SK-N-SH (cell line): ENCODE data around the gene MYLIP. TPM values are rescaled to one million over a fixed set of nuclear protein-coding genes. Genes with fewer than 3 reads are reported as not detected.

ENCODE experiments used
- CTCF ChIA-PET: fragments of 300-600, 350-600 bp; formaldehyde crosslinking; extraction: SDS; loops from one replicate; lab custom pipeline; 2021; lab: Yijun Ruan, JAX
- POLR2A ChIA-PET: fragments of 350-600 bp; sonication (Branson Sonifier 250); formaldehyde crosslinking; extraction: SDS; loops from one replicate; lab custom pipeline; 2020; ENCODE audit warnings: antibody characterized with exemption, inconsistent platforms; lab: Yijun Ruan, JAX
- DNase-seq: peaks from one replicate; pipeline ENCODE4 v3.0.0; 2012
- H2AFZ ChIP-seq: fragments of 200-600 bp; sonication (generic); 2 replicates; pipeline ENCODE4 v1.8.1; 2016; ENCODE audit warnings: antibody characterized with exemption, mild to moderate bottlenecking, low read depth
- H3F3A ChIP-seq: fragments of 200-600 bp; sonication (generic); replicated peaks from 2 replicates; pipeline ENCODE3; 2016; ENCODE audit warnings: antibody characterized with exemption, mild to moderate bottlenecking; ENCODE audit not compliant: insufficient read depth
- H3K27ac ChIP-seq, 2 experiments: fragments of 200-500 bp in 1 of 2; fragments of 200-600 bp in 1 of 2; sonication (Bioruptor generic) in 1 of 2; sonication (generic), shearing (Covaris generic) in 1 of 2; 2 replicates each; pipeline versions ENCODE4 v1.5.1 to v1.6.1; 2014 to 2016; ENCODE audit warnings: low read depth in 2 of 2, inconsistent platforms in 1 of 2, low read length in 1 of 2, mild to moderate bottlenecking in 1 of 2, mixed read lengths in 1 of 2
- H3K27me3 ChIP-seq: fragments of 200-600 bp; sonication (generic), shearing (Covaris generic); 2 replicates; pipeline ENCODE4 v1.6.1; 2016; ENCODE audit warnings: mixed run types; ENCODE audit not compliant: insufficient read depth
- H3K36me3 ChIP-seq, 2 experiments: fragments of 200-500 bp in 1 of 2; fragments of 200-600 bp in 1 of 2; sonication (Bioruptor generic) in 1 of 2; sonication (generic) in 1 of 2; replicated peaks in 1 of 2; 2 replicates each; pipeline versions ENCODE3 to v1.5.1; 2014 to 2016; ENCODE audit warnings: low read length in 1 of 2, mild to moderate bottlenecking in 1 of 2; ENCODE audit not compliant: insufficient read depth in 2 of 2, control insufficient read depth in 1 of 2
- H3K4me1 ChIP-seq, 2 experiments: fragments of 200-500 bp in 1 of 2; fragments of 200-600 bp in 1 of 2; sonication (Bioruptor generic) in 1 of 2; sonication (generic), shearing (Covaris generic) in 1 of 2; 2 replicates each; pipeline versions ENCODE4 v1.5.1 to v1.6.1; 2014 to 2016; ENCODE audit warnings: low read depth in 1 of 2, low read length in 1 of 2, mixed run types in 1 of 2; ENCODE audit not compliant: insufficient read depth in 2 of 2, control insufficient read depth in 1 of 2
- H3K4me2 ChIP-seq: fragments of 200-600 bp; sonication (generic), shearing (Covaris generic); 2 replicates; pipeline ENCODE4 v1.6.1; 2017; ENCODE audit warnings: mixed run types
- H3K4me3 ChIP-seq, 2 experiments: fragments of 200-500 bp in 1 of 2; fragments of 200-600 bp in 1 of 2; sonication (Bioruptor generic) in 1 of 2; sonication (generic), shearing (Covaris generic) in 1 of 2; 2 replicates each; pipeline versions ENCODE4 v1.5.1 to v1.8.1; 2014 to 2016; ENCODE audit warnings: low read depth in 2 of 2, inconsistent platforms in 1 of 2, low read length in 1 of 2, mild to moderate bottlenecking in 1 of 2, mixed read lengths in 1 of 2, moderate library complexity in 1 of 2
- H3K79me2 ChIP-seq: fragments of 200-600 bp; sonication (generic); 2 replicates; pipeline ENCODE4 v1.8.1; 2017; ENCODE audit warnings: mild to moderate bottlenecking; ENCODE audit not compliant: insufficient read depth
- H3K9ac ChIP-seq: fragments of 200-600 bp; sonication (generic); 2 replicates; pipeline ENCODE4 v1.6.1; 2017; ENCODE audit warnings: mixed run types
- H3K9me2 ChIP-seq: fragments of 200-600 bp; sonication (generic); 2 replicates; pipeline ENCODE4 v1.6.1; 2017; ENCODE audit warnings: mixed run types
- H3K9me3 ChIP-seq: fragments of 200-600 bp; sonication (generic); 2 replicates; pipeline ENCODE4 v1.6.1; 2017; ENCODE audit warnings: mixed run types, mild to moderate bottlenecking, moderate library complexity
- H4K20me1 ChIP-seq: fragments of 200-600 bp; sonication (generic); 2 replicates; pipeline ENCODE4 v1.6.1; 2017; ENCODE audit warnings: mild to moderate bottlenecking, mixed run types; ENCODE audit not compliant: insufficient read depth
- CHD2 ChIP-seq: fragments of 150-350 bp; IDR thresholded peaks from 2 replicates; pipeline ENCODE4 v1.6.1; 2018; ENCODE audit warnings: low read length; ENCODE audit not compliant: partially characterized antibody
- CTCF ChIP-seq: fragments of 200-600 bp; sonication (generic); IDR thresholded peaks from 2 replicates; pipeline ENCODE4 v1.6.1; 2017; ENCODE audit warnings: antibody characterized with exemption, mild to moderate bottlenecking, moderate library complexity
- EP300 ChIP-seq, 2 experiments: IDR thresholded peaks; 2 replicates each; pipeline versions ENCODE4 v1.4.0 to v1.6.1; 2012; ENCODE audit warnings: borderline replicate concordance in 1 of 2, low read depth in 1 of 2, low read length in 1 of 2
- EZH2phosphoT487 ChIP-seq: fragments of 200-600 bp; sonication (generic); IDR thresholded peaks from 2 replicates; pipeline ENCODE4 v1.6.1; 2017; ENCODE audit warnings: low read depth, mixed run types, mild to moderate bottlenecking, antibody characterized with exemption, moderate library complexity, borderline replicate concordance
- FOSL2 ChIP-seq: IDR thresholded peaks from 2 replicates; pipeline ENCODE4 v1.4.0; 2012; ENCODE audit warnings: low read depth, mild to moderate bottlenecking, moderate library complexity, borderline replicate concordance
- FOXJ3 ChIP-seq: sonication (generic); formaldehyde crosslinking; IDR thresholded peaks from 2 replicates; pipeline ENCODE4 v1.5.1; 2020; ENCODE audit warnings: mild to moderate bottlenecking, missing genetic modification reagents
- FOXM1 ChIP-seq: IDR thresholded peaks from 2 replicates; pipeline ENCODE4 v1.4.0; 2012; ENCODE audit warnings: low read depth, mild to moderate bottlenecking
- JUND ChIP-seq: IDR thresholded peaks from 2 replicates; pipeline ENCODE4 v1.4.0; 2012
- MEF2A ChIP-seq: IDR thresholded peaks from 2 replicates; pipeline ENCODE4 v1.4.0; 2012; ENCODE audit warnings: low read depth, borderline replicate concordance
- MXI1 ChIP-seq: IDR thresholded peaks from 2 replicates; pipeline ENCODE4 v1.6.1; 2012; ENCODE audit warnings: mild to moderate bottlenecking, low read depth, low read length, improper control_type of control experiment
- NRF1 ChIP-seq: IDR thresholded peaks from 2 replicates; pipeline ENCODE4 v1.6.1; 2012; ENCODE audit warnings: low read depth, mild to moderate bottlenecking, low read length
- POLR2AphosphoS5 ChIP-seq: IDR thresholded peaks from 2 replicates; pipeline ENCODE4 v1.6.1; 2012; ENCODE audit warnings: low read depth, low read length
- RCOR1 ChIP-seq: fragments of 150-350 bp; IDR thresholded peaks from 2 replicates; pipeline ENCODE4 v1.6.1; 2017; ENCODE audit warnings: antibody characterized with exemption, low read length
- REST ChIP-seq: IDR thresholded peaks from 2 replicates; pipeline ENCODE4 v1.6.1; 2012; ENCODE audit warnings: mild to moderate bottlenecking, low read depth, low read length, moderate library complexity
- RFX5 ChIP-seq: IDR thresholded peaks from 2 replicates; pipeline ENCODE4 v1.6.1; 2012; ENCODE audit warnings: mild to moderate bottlenecking, improper control_type of control experiment, low read length
- SIN3A ChIP-seq: IDR thresholded peaks from 2 replicates; pipeline ENCODE4 v1.6.1; 2012; ENCODE audit warnings: low read depth, mild to moderate bottlenecking, low read length, moderate library complexity, borderline replicate concordance
- SMC3 ChIP-seq: IDR thresholded peaks from 2 replicates; pipeline ENCODE4 v1.6.1; 2012; ENCODE audit warnings: low read depth, low read length, improper control_type of control experiment
- USF2 ChIP-seq: fragments of 150-350 bp; IDR thresholded peaks from 2 replicates; pipeline ENCODE4 v1.6.1; 2017; ENCODE audit warnings: antibody characterized with exemption, low read length, low read depth, borderline replicate concordance
- YY1 ChIP-seq: IDR thresholded peaks from 2 replicates; pipeline ENCODE4 v1.4.0; 2012; ENCODE audit warnings: low read depth, mild to moderate bottlenecking
- WGBS: methylation state at CpG from one replicate; pipeline ENCODE4 v1.1.6; 2017; ENCODE audit warnings: low lambda C conversion rate; 5-methylcytosine and 5-hydroxymethylcytosine counted together
- polyA plus RNA-seq, 3 experiments: library from polyadenylated mRNA; depleted of rRNA; stranded (reverse); fragments of >200 nt; gene quantifications; 2 replicates each; pipeline ENCODE4 v1.2.3, GENCODE V29; 2012

Gene MYLIP
- polyA plus RNA-seq, 1 of the 3 experiments (the other 2 are of a cell fraction): 3.1 TPM

- Histone ChIP-seq H3K36me3 (no peaks in the 10 kb centered on the region), H3K4me1 (peaks cover 0 to 21% of the 10 kb centered on the region in 2 experiments; a peak in 2 of 4 replicates), H2AFZ (no peak overlapping the region), H3K9me3 (no peaks in the 10 kb centered on the region), H3K4me3 (no peak overlapping the region), H3K9me2 (no peaks in the 10 kb centered on the region), H3K79me2 (no peaks in the 10 kb centered on the region), H3K4me2 (no peak overlapping the region), H3K9ac (no peak overlapping the region), H3K27me3 (no peaks in the 10 kb centered on the region), H3F3A (no peaks in the 10 kb centered on the region), H4K20me1 (no peaks in the 10 kb centered on the region), H3K27ac (no peak overlapping the region)
- no peak for DNase-seq
- TF ChIP-seq NRF1: no peak
- no peak for TF ChIP-seq RCOR1
- no peak for TF ChIP-seq RFX5
- TF ChIP-seq SIN3A: no peak
- TF ChIP-seq MXI1: no peak
- TF ChIP-seq CTCF: no peak
- TF ChIP-seq FOSL2: no peak
- TF ChIP-seq CHD2: no peak
- CTCF ChIA-PET: interaction anchor here (1.2 kb wide), 1 partner anchor 414 kb away, joined by 5 read pairs; no protein-coding TSS in a partner anchor
- POLR2A ChIA-PET: no interaction called here
- WGBS: 64% methylated on average over 4 of the region's 4 CpGs
These were observed 23.0 kb upstream of the MYLIP start for GRCh38 chr6:16105854-16106253.

GRCh38 chr6:16106991-16107787 is 21.7 kb upstream of the MYLIP start:
- H3K27ac ChIP-seq: no peak overlapping the region
- H3K79me2 ChIP-seq: no peaks in the 10 kb centered on the region
- DNase-seq: no peak
- no peaks in the 10 kb centered on the region for H3K9me2 ChIP-seq
- H3K9ac ChIP-seq: no peak overlapping the region
- no peaks in the 10 kb centered on the region for H3K36me3 ChIP-seq
- no peak overlapping the region for H2AFZ ChIP-seq
- ChIA-PET CTCF (interaction anchor here (1.0 to 3.1 kb wide), 3 partner anchors 21 to 416 kb away, joined by 3 to 11 read pairs (median 5); partner anchors contain the start of gene MYLIP), POLR2A (interaction anchor here (0.9 kb wide), 1 partner anchor 8 kb away, joined by 3 read pairs; no protein-coding TSS in a partner anchor)
- H3F3A ChIP-seq: no peaks in the 10 kb centered on the region
- H3K4me3 ChIP-seq: no peak overlapping the region
- H3K27me3 ChIP-seq: no peaks in the 10 kb centered on the region
- H3K4me2 ChIP-seq: no peak overlapping the region
- WGBS: 81% methylated on average over 8 of the region's 8 CpGs
- H3K4me1 ChIP-seq: peaks cover 0 to 21% of the 10 kb centered on the region in 2 experiments; a peak in 2 of 4 replicates
- no peaks in the 10 kb centered on the region for H4K20me1 ChIP-seq
- H3K9me3 ChIP-seq: no peaks in the 10 kb centered on the region
- TF ChIP-seq YY1 (no peak), MEF2A (no peak), SMC3 (no peak), EZH2phosphoT487 (no peak), EP300 (IDR thresholded peaks at IDR 0.05; ENCODE audit: borderline replicate concordance in 1 of 2, low read depth in 1 of 2, low read length in 1 of 2) (no peak), USF2 (no peak), FOXM1 (no peak), REST (no peak), POLR2AphosphoS5 (no peak), RCOR1 (no peak), FOXJ3 (CRISPR knock-in tag) (no peak), JUND (no peak)
